IPS-18a (cell line): Measurements from ENCODE around the gene PLA2G4F.

Source experiments
- H3K27ac ChIP-seq: one replicate; pipeline ENCODE4 v1.5.1; 2013; ENCODE audit warnings: low read length
- H3K27me3 ChIP-seq: one replicate; pipeline ENCODE4 v1.6.1; 2013; ENCODE audit warnings: mild to moderate bottlenecking, low read length; ENCODE audit not compliant: control insufficient read depth, insufficient read depth
- H3K36me3 ChIP-seq: one replicate; pipeline ENCODE4 v1.6.1; 2013; ENCODE audit warnings: low read depth, low read length; ENCODE audit not compliant: control insufficient read depth
- H3K4me1 ChIP-seq: one replicate; pipeline ENCODE4 v1.6.1; 2013; ENCODE audit warnings: low read depth, low read length; ENCODE audit not compliant: control insufficient read depth
- H3K4me3 ChIP-seq: one replicate; pipeline ENCODE4 v1.5.1; 2013; ENCODE audit warnings: low read length
- H3K9ac ChIP-seq: one replicate; pipeline ENCODE4 v1.6.1; 2013; ENCODE audit warnings: mild to moderate bottlenecking, low read length, moderate library complexity
- H3K9me3 ChIP-seq: one replicate; pipeline ENCODE4 v1.6.1; 2013; ENCODE audit warnings: low read depth, low read length; ENCODE audit not compliant: control insufficient read depth

Gene PLA2G4F

GRCh38 chr15:42163291-42163690 is 6.9 kb upstream of the PLA2G4F start:
- no peak overlapping the region for H3K27ac ChIP-seq
- peaks cover 80% of the 10 kb centered on the region for H3K36me3 ChIP-seq
- no peak overlapping the region for H3K9ac ChIP-seq
- no peaks in the 10 kb centered on the region for H3K4me1 ChIP-seq
- H3K9me3 ChIP-seq, result no peaks in the 10 kb centered on the region
- H3K4me3 ChIP-seq, result no peak overlapping the region
- no peaks in the 10 kb centered on the region for H3K27me3 ChIP-seq

DNA sequence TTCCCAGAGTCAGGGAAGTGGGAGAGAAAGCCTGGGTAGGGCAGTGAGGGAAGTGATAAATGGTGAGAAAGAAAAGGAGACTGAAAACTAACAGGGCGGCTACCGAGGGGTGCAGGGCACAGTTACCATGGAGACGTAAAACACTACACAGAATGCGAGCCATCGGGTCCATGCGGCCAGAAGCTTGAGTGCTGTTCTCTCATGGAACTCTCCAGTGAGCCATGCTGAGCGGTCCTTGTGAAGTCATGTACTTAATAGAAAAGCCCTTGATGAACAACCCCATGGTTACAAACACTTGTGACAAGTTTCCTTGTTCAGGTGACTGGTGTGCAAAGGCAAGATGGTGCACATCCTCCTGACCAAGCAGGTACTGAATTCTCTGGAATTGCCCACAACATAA is 3.7 kb upstream of the PLA2G4F start:
- Histone ChIP-seq H3K4me1 (no peaks in the 10 kb centered on the region), H3K9ac (no peak overlapping the region), H3K9me3 (no peaks in the 10 kb centered on the region), H3K36me3 (peaks cover 53% of the 10 kb centered on the region), H3K27ac (no peak overlapping the region), H3K4me3 (no peak overlapping the region), H3K27me3 (no peaks in the 10 kb centered on the region)

DNA sequence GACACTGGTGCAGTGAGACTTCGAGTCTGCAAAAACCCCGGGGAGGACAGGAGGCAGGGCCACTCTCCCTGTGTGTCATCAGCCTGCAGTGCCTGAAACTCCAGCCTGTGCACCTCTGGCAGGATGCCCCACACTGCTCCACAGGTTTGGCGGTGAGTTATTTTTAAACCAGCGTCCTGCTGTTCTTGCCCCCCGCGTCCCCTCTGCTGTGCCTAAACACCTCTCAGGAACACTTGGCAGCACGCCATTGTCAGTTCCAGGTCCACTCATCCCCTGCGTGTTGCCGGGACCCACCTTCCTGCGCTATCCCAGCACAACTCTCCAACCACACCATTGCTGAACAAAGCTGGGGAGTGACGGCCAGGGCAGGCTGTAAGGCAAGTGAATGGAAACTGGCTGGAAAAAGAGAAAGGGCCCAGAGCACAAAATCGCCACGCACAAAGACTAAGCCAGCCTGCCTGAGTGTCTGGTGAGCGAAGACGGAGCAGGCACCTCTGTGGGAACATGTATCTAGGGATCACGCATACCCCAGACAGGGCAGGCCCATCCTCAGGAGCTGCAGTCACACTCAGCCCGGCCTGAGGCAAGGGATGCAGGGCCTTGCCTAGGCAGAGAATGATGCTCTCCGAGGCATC is 3.1 kb upstream of the PLA2G4F start:
- Histone ChIP-seq H3K4me3 (no peak overlapping the region), H3K27ac (no peak overlapping the region), H3K9me3 (no peaks in the 10 kb centered on the region), H3K27me3 (no peaks in the 10 kb centered on the region), H3K9ac (no peak overlapping the region), H3K4me1 (no peaks in the 10 kb centered on the region), H3K36me3 (peaks cover 47% of the 10 kb centered on the region)

DNA sequence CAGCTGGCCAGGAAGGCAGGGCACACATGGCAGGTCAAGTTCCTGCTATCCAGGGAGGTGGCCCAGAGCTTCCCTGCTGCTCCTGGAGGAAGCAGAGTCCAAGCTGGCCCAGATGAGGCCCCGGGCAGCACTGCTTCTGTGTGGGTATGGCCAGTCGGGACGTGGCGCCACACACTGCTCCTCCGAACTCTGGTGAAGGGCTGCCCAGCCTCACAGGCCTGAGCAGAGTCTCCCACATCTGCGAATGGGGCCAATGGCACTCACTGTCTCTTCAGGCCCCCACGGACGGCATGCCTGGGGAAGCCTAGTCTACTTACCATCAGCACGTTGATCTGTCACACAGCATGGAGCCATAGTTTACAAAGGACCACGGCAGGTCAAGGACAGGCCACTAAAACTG is 2.5 kb upstream of the PLA2G4F start:
- Histone ChIP-seq H3K27me3 (no peaks in the 10 kb centered on the region), H3K9me3 (no peaks in the 10 kb centered on the region), H3K9ac (no peak overlapping the region), H3K4me3 (no peak overlapping the region), H3K27ac (no peak overlapping the region), H3K4me1 (no peaks in the 10 kb centered on the region), H3K36me3 (peaks cover 41% of the 10 kb centered on the region)

DNA sequence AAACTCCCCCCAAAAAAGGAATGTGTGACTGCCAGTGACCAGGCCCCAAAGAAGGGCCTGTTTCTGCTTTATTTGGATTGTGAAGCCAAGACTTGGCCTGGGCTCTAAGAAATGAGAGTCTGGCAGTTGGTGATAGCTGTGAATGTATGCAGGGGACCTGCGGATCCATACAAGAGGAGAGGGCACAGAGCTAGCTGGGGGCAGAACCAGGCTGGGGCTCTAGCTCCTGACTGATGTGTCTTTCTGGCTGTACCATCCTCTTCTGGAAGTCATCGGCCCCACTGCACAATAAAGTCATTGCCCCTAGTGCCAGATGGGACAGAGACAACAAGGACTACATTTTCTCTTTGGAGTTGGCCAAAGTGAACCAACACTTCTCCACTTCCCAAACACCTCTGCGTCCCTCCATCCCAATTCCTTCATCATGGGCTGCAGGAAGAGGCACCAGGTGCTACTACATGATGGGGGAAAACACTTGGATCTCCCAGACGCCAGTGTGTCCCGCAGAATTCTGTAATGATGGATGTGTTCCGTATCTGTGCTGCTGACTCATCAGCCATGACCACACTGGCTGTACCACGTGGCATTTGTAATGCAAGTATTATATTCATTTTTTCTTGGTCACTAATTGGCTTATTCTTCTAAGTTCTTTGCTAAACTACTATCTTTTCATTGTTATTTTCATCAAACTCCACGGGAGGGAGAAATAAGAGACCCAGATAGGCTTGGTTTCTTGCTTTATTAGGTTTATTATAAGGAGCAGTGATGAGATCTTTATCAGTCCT is 1.7 kb upstream of the PLA2G4F start:
- no peaks in the 10 kb centered on the region for H3K4me1 ChIP-seq
- no peak overlapping the region for H3K27ac ChIP-seq
- no peaks in the 10 kb centered on the region for H3K9me3 ChIP-seq
- peaks cover 36% of the 10 kb centered on the region for H3K36me3 ChIP-seq
- H3K9ac ChIP-seq, result no peak overlapping the region
- no peak overlapping the region for H3K4me3 ChIP-seq
- no peaks in the 10 kb centered on the region for H3K27me3 ChIP-seq

GRCh38 chr15:42157381-42157780 is 945 bp upstream of the PLA2G4F start:
- Histone ChIP-seq H3K9ac (no peak overlapping the region), H3K4me1 (no peaks in the 10 kb centered on the region), H3K4me3 (no peak overlapping the region), H3K9me3 (no peaks in the 10 kb centered on the region), H3K36me3 (peaks cover 28% of the 10 kb centered on the region), H3K27me3 (no peaks in the 10 kb centered on the region), H3K27ac (no peak overlapping the region)

- Histone ChIP-seq H3K9ac (no peak overlapping the region), H3K27me3 (no peaks in the 10 kb centered on the region), H3K4me1 (no peaks in the 10 kb centered on the region), H3K9me3 (no peaks in the 10 kb centered on the region), H3K27ac (no peak overlapping the region), H3K36me3 (peaks cover 16% of the 10 kb centered on the region), H3K4me3 (no peak overlapping the region)
Measured at GRCh38 chr15:42155546-42156242, 742 bp downstream of the PLA2G4F start.

GRCh38 chr15:42154956-42155355 is 1.5 kb downstream of the PLA2G4F start:
- H3K27ac ChIP-seq, result no peak overlapping the region

GRCh38 chr15:42154212-42154941 is 2.1 kb downstream of the PLA2G4F start:
- Histone ChIP-seq H3K27ac (no peak overlapping the region), H3K36me3 (peaks cover 4% of the 10 kb centered on the region), H3K27me3 (no peaks in the 10 kb centered on the region), H3K9me3 (no peaks in the 10 kb centered on the region), H3K4me1 (no peaks in the 10 kb centered on the region), H3K4me3 (no peak overlapping the region), H3K9ac (no peak overlapping the region)

More at GRCh38 chr15:42154956-42155355, 1.5 kb downstream of the PLA2G4F start:
- no peak overlapping the region for H3K4me3 ChIP-seq
- H3K4me1 ChIP-seq, result no peaks in the 10 kb centered on the region
- peaks cover 9% of the 10 kb centered on the region for H3K36me3 ChIP-seq
- no peaks in the 10 kb centered on the region for H3K27me3 ChIP-seq
- H3K9me3 ChIP-seq, result no peaks in the 10 kb centered on the region
- H3K9ac ChIP-seq, result no peak overlapping the region

- Histone ChIP-seq H3K9me3 (no peaks in the 10 kb centered on the region), H3K4me3 (no peak overlapping the region), H3K9ac (no peak overlapping the region), H3K27me3 (no peaks in the 10 kb centered on the region), H3K36me3 (no peaks in the 10 kb centered on the region), H3K4me1 (no peaks in the 10 kb centered on the region), H3K27ac (no peak overlapping the region)
Measured at GRCh38 chr15:42153874-42154211, 2.6 kb downstream of the PLA2G4F start.

DNA sequence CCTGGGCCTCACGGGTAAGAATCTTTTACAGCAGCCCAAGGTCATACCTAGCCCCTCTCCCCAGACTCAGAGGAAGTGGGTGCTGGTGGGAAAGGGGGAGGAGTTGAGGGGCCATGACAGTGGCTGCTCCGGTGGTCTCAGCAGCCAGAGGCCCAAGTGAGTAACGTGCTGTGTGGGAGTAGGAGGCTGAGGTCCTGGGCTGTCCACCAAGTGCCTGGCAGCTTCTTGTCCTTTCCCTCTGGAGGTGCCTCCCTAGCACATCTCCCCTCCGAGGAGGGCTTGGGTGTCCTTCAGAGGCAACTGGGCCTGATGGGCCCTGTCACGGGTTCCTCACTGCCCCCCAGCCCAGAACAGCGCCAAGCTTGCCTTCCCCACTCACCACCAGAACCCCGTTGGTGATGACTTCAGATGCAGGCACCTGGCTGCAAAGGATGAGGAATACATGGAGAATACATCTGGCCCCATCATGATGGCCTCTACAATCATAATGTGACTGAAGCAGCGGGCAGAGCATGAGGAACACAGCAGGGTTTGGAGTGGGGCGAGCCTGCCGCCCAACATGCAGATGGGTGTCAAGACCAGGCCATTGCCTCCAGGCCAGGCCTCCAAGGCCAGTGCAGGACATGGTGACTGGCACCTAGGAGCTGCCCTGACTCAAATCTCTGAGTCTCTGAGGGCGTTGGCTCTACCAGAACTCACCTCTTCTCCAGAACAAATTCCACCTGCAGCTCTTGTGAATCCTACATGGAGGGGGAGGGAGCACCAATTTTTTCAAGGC is 3.3 kb downstream of the PLA2G4F start:
- Histone ChIP-seq H3K4me3 (no peak overlapping the region), H3K4me1 (no peaks in the 10 kb centered on the region), H3K9me3 (no peaks in the 10 kb centered on the region), H3K36me3 (no peaks in the 10 kb centered on the region), H3K9ac (no peak overlapping the region), H3K27me3 (no peaks in the 10 kb centered on the region), H3K27ac (no peak overlapping the region)
